ENCODE data around the gene NTRK1.
A peak's percentile ranks its signal among the peaks of the same experiment; 100 is the strongest.

- no peak for TF ChIP-seq RXRA (IDR thresholded peaks at IDR 0.05)
- TF ChIP-seq, protein P1, sequence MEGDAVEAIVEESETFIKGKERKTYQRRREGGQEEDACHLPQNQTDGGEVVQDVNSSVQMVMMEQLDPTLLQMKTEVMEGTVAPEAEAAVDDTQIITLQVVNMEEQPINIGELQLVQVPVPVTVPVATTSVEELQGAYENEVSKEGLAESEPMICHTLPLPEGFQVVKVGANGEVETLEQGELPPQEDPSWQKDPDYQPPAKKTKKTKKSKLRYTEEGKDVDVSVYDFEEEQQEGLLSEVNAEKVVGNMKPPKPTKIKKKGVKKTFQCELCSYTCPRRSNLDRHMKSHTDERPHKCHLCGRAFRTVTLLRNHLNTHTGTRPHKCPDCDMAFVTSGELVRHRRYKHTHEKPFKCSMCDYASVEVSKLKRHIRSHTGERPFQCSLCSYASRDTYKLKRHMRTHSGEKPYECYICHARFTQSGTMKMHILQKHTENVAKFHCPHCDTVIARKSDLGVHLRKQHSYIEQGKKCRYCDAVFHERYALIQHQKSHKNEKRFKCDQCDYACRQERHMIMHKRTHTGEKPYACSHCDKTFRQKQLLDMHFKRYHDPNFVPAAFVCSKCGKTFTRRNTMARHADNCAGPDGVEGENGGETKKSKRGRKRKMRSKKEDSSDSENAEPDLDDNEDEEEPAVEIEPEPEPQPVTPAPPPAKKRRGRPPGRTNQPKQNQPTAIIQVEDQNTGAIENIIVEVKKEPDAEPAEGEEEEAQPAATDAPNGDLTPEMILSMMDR (IDR thresholded peaks at IDR 0.05; ENCODE audit: low read depth, low read length, missing input control), result peak; percentile 61
- TF ChIP-seq YY1 (IDR thresholded peaks at IDR 0.05), result no peak
- no peak for TF ChIP-seq ZBTB33 (IDR thresholded peaks at IDR 0.05)
- no peak for TF ChIP-seq HNF4G (IDR thresholded peaks at IDR 0.05)
- no peak for TF ChIP-seq MAX (IDR thresholded peaks at IDR 0.05)
- no peak for TF ChIP-seq EGR1 (IDR thresholded peaks at IDR 0.05; ENCODE audit: low read depth in 2 of 2)
- TF ChIP-seq TAF1 (conservative IDR thresholded peaks at IDR 0.05), result no peak
- peak; percentile 67 to 80 for TF ChIP-seq RAD21 (IDR thresholded peaks at IDR 0.05)
- TF ChIP-seq, protein P2, sequence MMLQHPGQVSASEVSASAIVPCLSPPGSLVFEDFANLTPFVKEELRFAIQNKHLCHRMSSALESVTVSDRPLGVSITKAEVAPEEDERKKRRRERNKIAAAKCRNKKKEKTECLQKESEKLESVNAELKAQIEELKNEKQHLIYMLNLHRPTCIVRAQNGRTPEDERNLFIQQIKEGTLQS (IDR thresholded peaks at IDR 0.05), result no peak
- TF ChIP-seq SP1 (IDR thresholded peaks at IDR 0.05), result no peak
- no peak for TF ChIP-seq FOXA1 (IDR thresholded peaks at IDR 0.05)
- no peak for TF ChIP-seq GABPA (IDR thresholded peaks at IDR 0.05 in 1 of 2, conservative IDR thresholded peaks at IDR 0.05 in 1 of 2)
Measured at GRCh38 chr1:156892190-156893047, 31.8 kb downstream of the NTRK1 start.

Measured in liver (tissue), 3 donors.